H9 (cell line): Measurements from ENCODE around the gene PKMYT1. TPM values are rescaled to one million over a fixed set of nuclear protein-coding genes. Genes with fewer than 3 reads are reported as not detected.

Experiments used
- DNase-seq: peaks from one replicate; pipeline ENCODE4 v3.0.0-alpha.2; 2017
- H2AFZ ChIP-seq: one replicate; pipeline ENCODE4 v1.6.1; 2013; ENCODE audit warnings: mild to moderate bottlenecking, low read length, control low read depth, moderate library complexity
- H2AK5ac ChIP-seq: 2 replicates; pipeline ENCODE4 v1.6.1; 2013; ENCODE audit warnings: low read length, control low read depth, mixed read lengths; ENCODE audit not compliant: insufficient read length
- H2BK120ac ChIP-seq: one replicate; pipeline ENCODE4 v1.6.1; 2013; ENCODE audit warnings: low read depth, mild to moderate bottlenecking, low read length, control low read depth, inconsistent platforms; ENCODE audit not compliant: poor library complexity, severe bottlenecking
- H2BK12ac ChIP-seq: 2 replicates; pipeline ENCODE4 v1.6.1; 2013; ENCODE audit warnings: low read length, control low read depth, mixed read lengths, low read depth; ENCODE audit not compliant: insufficient read length
- H2BK15ac ChIP-seq: 2 replicates; pipeline ENCODE4 v1.6.1; 2013; ENCODE audit warnings: low read depth, low read length, control low read depth
- H2BK20ac ChIP-seq: one replicate; pipeline ENCODE4 v1.6.1; 2013; ENCODE audit warnings: low read depth, mild to moderate bottlenecking, low read length, control low read depth, inconsistent platforms; ENCODE audit not compliant: poor library complexity, severe bottlenecking
- H2BK5ac ChIP-seq: 2 replicates; pipeline ENCODE4 v1.6.1; 2013; ENCODE audit warnings: low read length, control low read depth, mixed read lengths; ENCODE audit not compliant: insufficient read length
- H3K14ac ChIP-seq: 2 replicates; pipeline ENCODE4 v1.6.1; 2013; ENCODE audit warnings: low read length, control low read depth; ENCODE audit not compliant: insufficient read depth
- H3K18ac ChIP-seq: 2 replicates; pipeline ENCODE4 v1.6.1; 2013; ENCODE audit warnings: low read depth, mild to moderate bottlenecking, mixed read lengths, low read length, control low read depth; ENCODE audit not compliant: insufficient read length
- H3K23ac ChIP-seq: 2 replicates; pipeline ENCODE4 v1.6.1; 2013; ENCODE audit warnings: low read length, control low read depth, mixed read lengths, low read depth; ENCODE audit not compliant: insufficient read length
- H3K23me2 ChIP-seq: 2 replicates; pipeline ENCODE4 v1.6.1; 2013; ENCODE audit warnings: low read depth, mild to moderate bottlenecking, mixed read lengths, low read length, control low read depth; ENCODE audit not compliant: insufficient read length, poor library complexity, severe bottlenecking
- H3K27ac ChIP-seq: 2 replicates; pipeline ENCODE4 v1.5.1; 2013; ENCODE audit warnings: low read length, control low read depth, mixed read lengths, low read depth; ENCODE audit not compliant: insufficient read length
- H3K27me3 ChIP-seq: 2 replicates; pipeline ENCODE4 v1.6.1; 2013; ENCODE audit warnings: low read length, control low read depth, inconsistent platforms; ENCODE audit not compliant: insufficient read depth
- H3K4ac ChIP-seq: 2 replicates; pipeline ENCODE4 v1.6.1; 2013; ENCODE audit warnings: low read depth, mild to moderate bottlenecking, control low read depth, inconsistent platforms, low read length, moderate library complexity
- H3K4me1 ChIP-seq: 2 replicates; pipeline ENCODE4 v1.6.1; 2013; ENCODE audit warnings: low read length, control low read depth, inconsistent platforms; ENCODE audit not compliant: insufficient read depth
- H3K4me2 ChIP-seq: 2 replicates; pipeline ENCODE4 v1.6.1; 2013; ENCODE audit warnings: low read length, control low read depth, mixed read lengths; ENCODE audit not compliant: insufficient read length, insufficient read depth
- H3K56ac ChIP-seq: 2 replicates; pipeline ENCODE4 v1.6.1; 2013; ENCODE audit warnings: low read depth, mild to moderate bottlenecking, mixed read lengths, low read length, control low read depth; ENCODE audit not compliant: insufficient read length
- H3K79me1 ChIP-seq: 2 replicates; pipeline ENCODE4 v1.6.1; 2013; ENCODE audit warnings: low read depth, mild to moderate bottlenecking, moderate library complexity, low read length, control low read depth, inconsistent platforms; ENCODE audit not compliant: insufficient read depth, poor library complexity, severe bottlenecking
- H3K79me2 ChIP-seq: 2 replicates; pipeline ENCODE4 v1.6.1; 2013; ENCODE audit warnings: low read length, control low read depth, inconsistent platforms; ENCODE audit not compliant: insufficient read depth
- H3K9ac ChIP-seq: 2 replicates; pipeline ENCODE4 v1.6.1; 2013; ENCODE audit warnings: low read length, control low read depth, mixed read lengths; ENCODE audit not compliant: insufficient read length; ENCODE audit errors: extremely low read depth
- H3K9me3 ChIP-seq: one replicate; pipeline ENCODE4 v1.6.1; 2013; ENCODE audit warnings: low read depth, low read length, inconsistent platforms; ENCODE audit not compliant: control insufficient read depth
- H3T11ph ChIP-seq: one replicate; pipeline ENCODE4 v1.6.1; 2013; ENCODE audit warnings: mild to moderate bottlenecking, low read length, control low read depth, inconsistent platforms
- H4K20me1 ChIP-seq: one replicate; pipeline ENCODE4 v1.6.1; 2013; ENCODE audit not compliant: control insufficient read depth, insufficient read length, insufficient read depth
- H4K5ac ChIP-seq: 2 replicates; pipeline ENCODE4 v1.6.1; 2013; ENCODE audit warnings: low read depth, mild to moderate bottlenecking, mixed read lengths, low read length, control low read depth; ENCODE audit not compliant: insufficient read length
- H4K8ac ChIP-seq: replicated peaks from 2 replicates; pipeline ENCODE4 v1.6.1; 2013; ENCODE audit warnings: low read length, control low read depth, mixed read lengths, low read depth; ENCODE audit not compliant: insufficient read length
- H4K91ac ChIP-seq: 2 replicates; pipeline ENCODE4 v1.6.1; 2013; ENCODE audit warnings: low read depth, mild to moderate bottlenecking, moderate library complexity, mixed read lengths, low read length, control low read depth; ENCODE audit not compliant: insufficient read length
- H3K27ac Mint-ChIP-seq, 3 experiments: 2 replicates in 2 of 3; 3 replicates in 1 of 3; pipeline ENCODE4 v1.8.0; 2020 to 2021; ENCODE audit warnings: mixed read lengths in 3 of 3, mild to moderate bottlenecking in 1 of 3, moderate library complexity in 1 of 3
- H3K27me3 Mint-ChIP-seq: 2 replicates; pipeline ENCODE4 v1.8.0; 2021; ENCODE audit warnings: low read depth, mild to moderate bottlenecking, moderate library complexity, mixed read lengths
- H3K36me3 Mint-ChIP-seq, 3 experiments: 2 replicates in 2 of 3; 3 replicates in 1 of 3; pipeline ENCODE4 v1.8.0; 2020 to 2021; ENCODE audit warnings: low read depth in 3 of 3, mixed read lengths in 3 of 3; ENCODE audit not compliant: insufficient read depth in 1 of 3
- H3K4me1 Mint-ChIP-seq, 2 experiments: 2 replicates each; pipeline ENCODE4 v1.8.0; 2020; ENCODE audit warnings: mixed read lengths in 2 of 2
- H3K4me3 Mint-ChIP-seq, 2 experiments: 2 replicates in 1 of 2; 3 replicates in 1 of 2; pipeline ENCODE4 v1.8.0; 2020 to 2021; ENCODE audit warnings: mild to moderate bottlenecking in 2 of 2, mixed read lengths in 2 of 2, moderate library complexity in 1 of 2
- H3K9me3 Mint-ChIP-seq, 2 experiments: 2 replicates in 1 of 2; 3 replicates in 1 of 2; pipeline ENCODE4 v1.8.0; 2020; ENCODE audit warnings: mild to moderate bottlenecking in 2 of 2, mixed read lengths in 2 of 2, moderate library complexity in 1 of 2
- CTCF ChIP-seq: fragments of 200-600 bp; sonication (generic); conservative IDR thresholded peaks from 3 replicates; pipeline ENCODE4 v1.8.0; 2021; ENCODE audit warnings: antibody characterized with exemption, mild to moderate bottlenecking
- WGBS: extraction: QIAGEN DNeasy Blood & Tissue Kit; methylation state at CpG from one replicate; pipeline ENCODE4 v1.1.7; 2013; ENCODE audit warnings: missing lambda C conversion rate, low lambda C conversion rate, mixed read lengths; ENCODE audit not compliant: insufficient read length; ENCODE audit errors: extremely low coverage; 5-methylcytosine and 5-hydroxymethylcytosine counted together
- total RNA-seq: library from RNA; stranded (reverse); gene quantifications from 2 replicates; pipeline ENCODE4 v1.2.1, GENCODE V29; 2021

The PKMYT1 gene
- total RNA-seq, 1 experiment from 2014 or later, result 114 TPM

GRCh38 chr16:2950353-2950724 is 29.9 kb downstream of the PKMYT1 start:
- no peaks in the 10 kb centered on the region for H3K79me2 ChIP-seq
- H2BK12ac ChIP-seq, result no peak overlapping the region
- H4K8ac ChIP-seq, result no peak overlapping the region
- peaks cover 2% of the 10 kb centered on the region; the same call in 1 of the 2 replicates for H3K4me1 ChIP-seq
- H3K4me1 Mint-ChIP-seq, result peaks cover 6 to 9% of the 10 kb centered on the region in 2 experiments
- H4K20me1 ChIP-seq, result no peaks in the 10 kb centered on the region
- no peak overlapping the region for H2BK120ac ChIP-seq
- H3K14ac ChIP-seq, result no peak overlapping the region
- H3K27me3 Mint-ChIP-seq, result peaks cover 2% of the 10 kb centered on the region; the same call in 1 of the 2 replicates
- H3K23me2 ChIP-seq, result no peaks in the 10 kb centered on the region
- no peak overlapping the region for H3K56ac ChIP-seq
- H3K9ac ChIP-seq, result no peak overlapping the region
- no peak for TF ChIP-seq CTCF
- no CpG with 5 or more reads among the region's 13 CpGs for WGBS
- H4K91ac ChIP-seq, result no peak overlapping the region
- H3K9me3 ChIP-seq, result no peaks in the 10 kb centered on the region
- no peaks in the 10 kb centered on the region; a peak in 2 of 5 replicates for H3K9me3 Mint-ChIP-seq
- no peak overlapping the region for H2BK15ac ChIP-seq
- DNase-seq, result no peak
- no peak overlapping the region for H3K27ac ChIP-seq
- H2AK5ac ChIP-seq, result no peak overlapping the region
- no peak overlapping the region for H2BK20ac ChIP-seq
- H2BK5ac ChIP-seq, result no peak overlapping the region
- no peak overlapping the region for H3T11ph ChIP-seq
- H3K23ac ChIP-seq, result no peak overlapping the region
- H3K79me1 ChIP-seq, result no peaks in the 10 kb centered on the region
- no peak overlapping the region for H3K18ac ChIP-seq
- no peak overlapping the region for H3K4me2 ChIP-seq
- peaks cover 0 to 9% (median 5%) of the 10 kb centered on the region in 3 experiments; a peak in 3 of 7 replicates for H3K36me3 Mint-ChIP-seq
- no peak overlapping the region for H2AFZ ChIP-seq
- no peak overlapping the region for H3K27ac Mint-ChIP-seq
- no peak overlapping the region for H4K5ac ChIP-seq
- no peak overlapping the region for H3K4ac ChIP-seq
- H3K4me3 Mint-ChIP-seq, result no peak overlapping the region
- no peaks in the 10 kb centered on the region for H3K27me3 ChIP-seq
